ENCODE measurements around the gene SF3A2.

Gene SF3A2

DNA sequence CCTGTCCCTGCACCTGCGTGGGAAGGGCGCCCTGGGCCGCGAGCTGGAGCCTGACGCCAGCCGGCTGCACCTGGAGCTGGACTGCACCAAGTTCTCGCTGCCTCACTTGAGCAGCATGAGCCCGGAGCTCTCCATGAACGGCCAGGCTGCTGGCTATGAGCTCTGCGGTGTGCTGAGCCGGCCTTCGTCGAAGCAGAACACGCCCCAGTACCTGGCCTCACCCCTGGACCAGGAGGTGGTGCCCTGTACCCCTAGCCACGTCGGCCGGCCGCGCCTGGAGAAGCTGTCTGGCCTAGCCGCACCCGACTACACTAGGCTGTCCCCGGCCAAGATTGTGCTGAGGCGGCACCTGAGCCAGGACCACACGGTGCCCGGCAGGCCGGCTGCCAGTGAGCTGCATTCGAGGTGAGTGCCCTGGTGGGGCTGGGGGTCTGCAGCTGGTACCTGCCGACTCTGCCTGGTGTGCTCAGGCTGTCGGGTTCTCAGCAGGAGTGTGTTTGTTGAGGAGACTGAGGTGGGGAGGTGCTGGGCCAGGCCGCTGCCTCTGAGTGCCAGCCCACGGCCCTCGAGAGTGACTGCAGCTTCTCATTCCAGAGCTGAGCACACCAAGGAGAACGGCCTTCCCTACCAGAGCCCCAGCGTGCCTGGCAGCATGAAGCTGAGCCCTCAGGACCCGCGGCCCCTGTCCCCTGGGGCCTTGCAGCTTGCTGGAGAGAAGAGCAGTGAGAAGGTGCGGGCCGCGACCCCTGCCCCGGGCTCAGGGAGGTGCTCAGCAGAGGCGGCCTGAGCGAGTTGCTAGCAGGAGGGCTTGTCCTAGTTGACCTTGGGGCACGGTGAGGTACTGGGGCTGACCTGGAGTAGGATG is 20.0 kb upstream of the SF3A2 start:
- Histone ChIP-seq H3K4me3 (ENCODE audit: insufficient read depth, low read length, poor library complexity, severe bottlenecking) (no peak overlapping the region), H2AFZ (ENCODE audit: low read depth, low read length, severe bottlenecking) (no peak overlapping the region), H3K36me3 (ENCODE audit: low read length) (no peaks in the 10 kb centered on the region), H3F3A (ENCODE audit: insufficient read depth) (no peaks in the 10 kb centered on the region), H3K27me3 (ENCODE audit: low read length) (no peaks in the 10 kb centered on the region), H3K27ac (ENCODE audit: low read depth, low read length) (no peak overlapping the region), H3K9ac (ENCODE audit: low read length) (no peak overlapping the region), H3K9me2 (replicated peaks; ENCODE audit: insufficient read depth, low read length) (no peaks in the 10 kb centered on the region), H3K9me3 (ENCODE audit: insufficient read depth, low read length) (no peaks in the 10 kb centered on the region), H4K20me1 (ENCODE audit: low read depth, low read length) (no peaks in the 10 kb centered on the region), H3K79me2 (ENCODE audit: insufficient read depth, low read length) (no peaks in the 10 kb centered on the region), H3K4me2 (ENCODE audit: low read depth, low read length, poor library complexity, severe bottlenecking) (no peak overlapping the region)
- TF ChIP-seq EZH2phosphoT487 (conservative IDR thresholded peaks at IDR 0.05; ENCODE audit: low read length): no peak
- TF ChIP-seq CTCF (IDR thresholded peaks at IDR 0.05; ENCODE audit: insufficient read depth, low read length, poor library complexity, severe bottlenecking): no peak

DNA sequence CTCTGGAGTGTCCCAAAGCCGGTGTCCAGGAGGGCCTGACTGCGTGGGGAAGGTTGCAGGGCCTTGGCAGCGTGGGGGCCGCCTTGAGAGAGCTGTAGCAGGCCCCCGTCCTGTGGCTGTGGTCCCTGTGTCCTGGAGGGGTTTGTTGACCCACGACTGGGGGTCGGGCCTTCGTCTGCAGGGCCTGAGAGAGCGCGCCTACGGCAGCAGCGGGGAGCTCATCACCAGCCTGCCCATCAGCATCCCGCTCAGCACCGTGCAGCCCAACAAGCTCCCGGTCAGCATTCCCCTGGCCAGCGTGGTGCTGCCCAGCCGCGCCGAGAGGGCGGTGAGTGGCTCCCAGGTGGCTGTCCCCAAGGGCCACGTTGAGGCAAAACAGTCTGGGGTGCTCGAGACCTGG is 19.0 kb upstream of the SF3A2 start:
- H3K9me3 ChIP-seq (ENCODE audit: insufficient read depth, low read length): no peaks in the 10 kb centered on the region
- TF ChIP-seq EZH2phosphoT487 (conservative IDR thresholded peaks at IDR 0.05; ENCODE audit: low read length) (no peak), CTCF (IDR thresholded peaks at IDR 0.05; ENCODE audit: insufficient read depth, low read length, poor library complexity, severe bottlenecking) (no peak)
- no peaks in the 10 kb centered on the region for H3F3A ChIP-seq (ENCODE audit: insufficient read depth)
- H3K36me3 ChIP-seq (ENCODE audit: low read length): no peaks in the 10 kb centered on the region
- H3K79me2 ChIP-seq (ENCODE audit: insufficient read depth, low read length): no peaks in the 10 kb centered on the region
- H2AFZ ChIP-seq (ENCODE audit: low read depth, low read length, severe bottlenecking): no peak overlapping the region
- no peak overlapping the region for H3K9ac ChIP-seq (ENCODE audit: low read length)
- no peak overlapping the region for H3K4me2 ChIP-seq (ENCODE audit: low read depth, low read length, poor library complexity, severe bottlenecking)
- H3K4me3 ChIP-seq (ENCODE audit: insufficient read depth, low read length, poor library complexity, severe bottlenecking): no peak overlapping the region
- no peak overlapping the region for H3K27ac ChIP-seq (ENCODE audit: low read depth, low read length)
- no peaks in the 10 kb centered on the region for H3K9me2 ChIP-seq (replicated peaks; ENCODE audit: insufficient read depth, low read length)
- H3K27me3 ChIP-seq (ENCODE audit: low read length): no peaks in the 10 kb centered on the region
- H4K20me1 ChIP-seq (ENCODE audit: low read depth, low read length): no peaks in the 10 kb centered on the region

DNA sequence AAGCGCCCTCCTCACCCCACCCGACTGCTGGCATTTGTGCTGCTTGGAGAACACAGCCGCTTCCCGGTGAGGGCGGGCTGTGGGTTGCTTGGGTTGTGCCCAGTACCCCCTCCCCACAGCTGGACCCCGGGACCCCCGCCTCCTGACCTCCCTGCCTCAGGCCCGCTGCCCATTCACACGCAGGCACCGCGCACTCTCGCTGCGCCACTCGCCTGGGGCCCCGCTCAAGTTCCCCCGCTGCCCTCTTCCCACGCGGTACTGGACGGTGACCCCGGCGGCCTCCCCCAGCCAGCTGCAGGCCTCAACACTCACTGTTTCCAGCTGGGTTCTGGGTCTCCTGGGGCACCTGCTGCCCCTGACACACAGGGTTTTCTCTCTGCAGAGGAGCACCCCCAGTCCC is 16.9 kb upstream of the SF3A2 start:
- H3K36me3 ChIP-seq (ENCODE audit: low read length): no peaks in the 10 kb centered on the region
- TF ChIP-seq CTCF (IDR thresholded peaks at IDR 0.05; ENCODE audit: insufficient read depth, low read length, poor library complexity, severe bottlenecking): no peak
- TF ChIP-seq EZH2phosphoT487 (conservative IDR thresholded peaks at IDR 0.05; ENCODE audit: low read length): no peak
- H3K27ac ChIP-seq (ENCODE audit: low read depth, low read length): no peak overlapping the region
- H2AFZ ChIP-seq (ENCODE audit: low read depth, low read length, severe bottlenecking): no peak overlapping the region
- H3K9me3 ChIP-seq (ENCODE audit: insufficient read depth, low read length): no peaks in the 10 kb centered on the region
- no peak overlapping the region for H3K9ac ChIP-seq (ENCODE audit: low read length)
- no peaks in the 10 kb centered on the region for H3K27me3 ChIP-seq (ENCODE audit: low read length)
- H4K20me1 ChIP-seq (ENCODE audit: low read depth, low read length): no peaks in the 10 kb centered on the region
- H3K9me2 ChIP-seq (replicated peaks; ENCODE audit: insufficient read depth, low read length): no peaks in the 10 kb centered on the region
- peaks cover 13% of the 10 kb centered on the region for H3F3A ChIP-seq (ENCODE audit: insufficient read depth)
- no peak overlapping the region for H3K4me3 ChIP-seq (ENCODE audit: insufficient read depth, low read length, poor library complexity, severe bottlenecking)
- no peaks in the 10 kb centered on the region for H3K79me2 ChIP-seq (ENCODE audit: insufficient read depth, low read length)
- no peak overlapping the region for H3K4me2 ChIP-seq (ENCODE audit: low read depth, low read length, poor library complexity, severe bottlenecking)

Measured in SU-DHL-6 (cell line).